Smooth muscle cell (in vitro differentiated cells): ENCODE measurements around the gene TNFSF11. TPM values are rescaled to one million over a fixed set of nuclear protein-coding genes. Genes with fewer than 3 reads are reported as not detected.

Experiments used
- DNase-seq: peaks from one replicate; lab custom pipeline; 2025; ENCODE audit not compliant: unreplicated experiment; lab: John Stamatoyannopoulos, UW
- H2AFZ ChIP-seq: fragments of 200-600 bp; sonication (generic); 2 replicates; pipeline ENCODE4 v1.6.0; 2016; ENCODE audit warnings: antibody characterized with exemption, low read depth, mild to moderate bottlenecking
- H3F3A ChIP-seq: fragments of 200-600 bp; sonication (generic); 2 replicates; pipeline ENCODE4 v1.6.0; 2017; ENCODE audit warnings: antibody characterized with exemption, low read depth
- H3K27ac ChIP-seq: fragments of 200-600 bp; sonication (generic); 2 replicates; pipeline ENCODE4 v1.5.1; 2016; ENCODE audit warnings: low read depth, mild to moderate bottlenecking
- H3K27me3 ChIP-seq: fragments of 200-600 bp; sonication (generic); 2 replicates; pipeline ENCODE4 v1.6.1; 2016; ENCODE audit warnings: low read depth, mild to moderate bottlenecking
- H3K36me3 ChIP-seq: fragments of 200-600 bp; sonication (generic); 2 replicates; pipeline ENCODE4 v1.5.1; 2016; ENCODE audit warnings: low read depth
- H3K4me1 ChIP-seq: fragments of 200-600 bp; sonication (generic); 2 replicates; pipeline ENCODE4 v1.5.1; 2016; ENCODE audit warnings: low read depth
- H3K4me2 ChIP-seq: fragments of 200-600 bp; sonication (generic); 2 replicates; pipeline ENCODE4 v1.6.0; 2016; ENCODE audit warnings: mild to moderate bottlenecking
- H3K4me3 ChIP-seq: fragments of 200-600 bp; sonication (generic); 2 replicates; pipeline ENCODE4 v1.5.1; 2016; ENCODE audit warnings: mild to moderate bottlenecking
- H3K79me2 ChIP-seq: fragments of 200-600 bp; sonication (generic); 2 replicates; pipeline ENCODE4 v1.6.0; 2016; ENCODE audit warnings: low read depth, mild to moderate bottlenecking
- H3K9ac ChIP-seq: fragments of 200-600 bp; sonication (generic); 2 replicates; pipeline ENCODE4 v1.6.0; 2016; ENCODE audit warnings: low read depth
- H3K9me3 ChIP-seq: fragments of 200-600 bp; sonication (generic); replicated peaks from 2 replicates; pipeline ENCODE4 v1.5.1; 2016; ENCODE audit warnings: low read depth
- H4K20me1 ChIP-seq: fragments of 200-600 bp; sonication (generic); 2 replicates; pipeline ENCODE4 v1.6.0; 2016; ENCODE audit warnings: low read depth
- CTCF ChIP-seq: fragments of 200-600 bp; sonication (generic); IDR thresholded peaks from 2 replicates; pipeline ENCODE4 v1.5.1; 2017; ENCODE audit warnings: borderline replicate concordance, mild to moderate bottlenecking, antibody characterized with exemption; ENCODE audit not compliant: insufficient read depth, poor library complexity, severe bottlenecking
- WGBS: methylation state at CpG from one replicate; pipeline ENCODE4 v1.1.7; 2016; ENCODE audit warnings: low lambda C conversion rate; 5-methylcytosine and 5-hydroxymethylcytosine counted together
- polyA plus RNA-seq: library from polyadenylated mRNA; unstranded; fragments of >200 nt; fragmentation: Nextera tagmentation; extraction: Ambion mirVana; gene quantifications from 2 replicates; pipeline ENCODE4 v1.2.1, GENCODE V29; 2016
- total RNA-seq: library from RNA; depleted of rRNA; stranded (reverse); fragments of >200 nt; gene quantifications from 2 replicates; pipeline ENCODE4 v1.2.3, GENCODE V29; 2014

The TNFSF11 gene
- total and polyA plus RNA-seq, 2 experiments from 2014 or later: not detected

- H2AFZ ChIP-seq: no peak overlapping the region
- H3K27ac ChIP-seq: no peak overlapping the region
- H4K20me1 ChIP-seq: no peaks in the 10 kb centered on the region
- H3K4me2 ChIP-seq: no peak overlapping the region
- peaks cover 3% of the 10 kb centered on the region for H3K4me1 ChIP-seq
- H3K9me3 ChIP-seq: no peaks in the 10 kb centered on the region
- no peaks in the 10 kb centered on the region for H3K36me3 ChIP-seq
- no peak overlapping the region for H3K4me3 ChIP-seq
- no peaks in the 10 kb centered on the region for H3K79me2 ChIP-seq
- no peak for DNase-seq
- no peak overlapping the region for H3K9ac ChIP-seq
- no peaks in the 10 kb centered on the region for H3F3A ChIP-seq
- no peak for TF ChIP-seq CTCF
- H3K27me3 ChIP-seq: peaks cover 8% of the 10 kb centered on the region
Measured at GRCh38 chr13:42649141-42649540, 75.2 kb downstream of the TNFSF11 start.

- no peak overlapping the region for H3K4me3 ChIP-seq
- no peaks in the 10 kb centered on the region for H3K9me3 ChIP-seq
- TF ChIP-seq CTCF: no peak
- no peaks in the 10 kb centered on the region for H3K36me3 ChIP-seq
- peaks cover 8% of the 10 kb centered on the region for H3K27me3 ChIP-seq
- H3F3A ChIP-seq: no peaks in the 10 kb centered on the region
- DNase-seq: no peak
- WGBS: 90% methylated on average over 1 of the region's 1 CpG
- H3K4me1 ChIP-seq: peaks cover 8% of the 10 kb centered on the region
- H3K4me2 ChIP-seq: no peak overlapping the region
- H2AFZ ChIP-seq: no peak overlapping the region
- H3K27ac ChIP-seq: no peak overlapping the region
- no peak overlapping the region for H3K9ac ChIP-seq
- no peaks in the 10 kb centered on the region for H3K79me2 ChIP-seq
- H4K20me1 ChIP-seq: no peaks in the 10 kb centered on the region
Measured at GRCh38 chr13:42649831-42650230, 75.9 kb downstream of the TNFSF11 start.

GRCh38 chr13:42650506-42650905 lies 76.6 kb downstream of the TNFSF11 start:
- TF ChIP-seq CTCF: no peak
- Histone ChIP-seq H3K9ac (no peak overlapping the region), H2AFZ (no peak overlapping the region), H3K4me1 (peaks cover 15% of the 10 kb centered on the region), H3K4me2 (no peak overlapping the region), H3K79me2 (no peaks in the 10 kb centered on the region), H4K20me1 (no peaks in the 10 kb centered on the region), H3K27me3 (peaks cover 8% of the 10 kb centered on the region), H3K9me3 (no peaks in the 10 kb centered on the region), H3K4me3 (no peak overlapping the region), H3F3A (no peaks in the 10 kb centered on the region), H3K36me3 (no peaks in the 10 kb centered on the region), H3K27ac (no peak overlapping the region)
- no peak for DNase-seq
- 88% methylated on average over 3 of the region's 3 CpGs for WGBS

GRCh38 chr13:42651936-42652641 lies 78.1 kb downstream of the TNFSF11 start:
- 95% methylated on average over 6 of the region's 6 CpGs for WGBS
- H3K4me2 ChIP-seq: no peak overlapping the region
- H3F3A ChIP-seq: no peaks in the 10 kb centered on the region

More at GRCh38 chr13:42651936-42652641, 78.1 kb downstream of the TNFSF11 start:
- Histone ChIP-seq H4K20me1 (no peaks in the 10 kb centered on the region), H3K9me3 (no peaks in the 10 kb centered on the region), H3K79me2 (no peaks in the 10 kb centered on the region), H3K4me1 (peaks cover 31% of the 10 kb centered on the region), H3K4me3 (no peak overlapping the region), H3K9ac (no peak overlapping the region), H2AFZ (no peak overlapping the region), H3K27ac (no peak overlapping the region), H3K27me3 (peaks cover 8% of the 10 kb centered on the region), H3K36me3 (no peaks in the 10 kb centered on the region)
- no peak for TF ChIP-seq CTCF
- no peak for DNase-seq
